ENCODE measurements around the gene HTRA1.

The HTRA1 gene

DNA sequence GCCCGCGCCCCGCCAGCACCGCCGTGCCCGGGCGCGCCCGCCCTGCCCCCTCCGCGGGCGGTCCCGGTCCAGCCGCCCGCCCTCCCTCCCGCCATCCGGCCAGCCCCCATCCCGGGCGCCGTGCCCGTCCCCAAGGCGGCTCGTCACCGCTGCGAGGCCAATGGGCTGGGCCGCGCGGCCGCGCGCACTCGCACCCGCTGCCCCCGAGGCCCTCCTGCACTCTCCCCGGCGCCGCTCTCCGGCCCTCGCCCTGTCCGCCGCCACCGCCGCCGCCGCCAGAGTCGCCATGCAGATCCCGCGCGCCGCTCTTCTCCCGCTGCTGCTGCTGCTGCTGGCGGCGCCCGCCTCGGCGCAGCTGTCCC, at the start of gene HTRA1:
TSS of gene HTRA1 (plus strand) at position 187 of the 362 bp plus-strand sequence. CDS start at position 287, 100 bp downstream.
- DNase-seq = peak; percentile 20

DNA sequence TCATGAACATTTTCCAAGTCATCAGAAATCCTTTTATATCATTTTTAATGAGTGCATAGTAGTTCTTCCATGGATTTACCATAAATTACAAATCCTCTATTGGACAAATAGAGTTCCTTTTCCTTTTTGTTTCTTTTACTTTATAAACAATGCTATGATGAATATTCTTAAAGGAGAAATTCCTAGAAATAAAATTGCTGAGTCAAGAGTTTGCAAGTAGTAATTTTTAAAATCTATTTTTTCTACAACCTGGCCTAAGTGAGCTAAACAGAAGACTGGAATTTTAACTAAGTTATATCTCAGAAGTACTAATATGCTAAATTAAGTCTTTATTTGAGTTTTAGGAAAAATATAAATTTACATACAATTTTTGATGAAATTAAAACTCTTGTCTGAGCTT, 48.0 kb upstream of the HTRA1 start:
- DNase-seq = no peak

- DNase-seq = no peak
Observed at GRCh38 chr10:122417667-122418066, 43.7 kb upstream of the HTRA1 start.

DNA sequence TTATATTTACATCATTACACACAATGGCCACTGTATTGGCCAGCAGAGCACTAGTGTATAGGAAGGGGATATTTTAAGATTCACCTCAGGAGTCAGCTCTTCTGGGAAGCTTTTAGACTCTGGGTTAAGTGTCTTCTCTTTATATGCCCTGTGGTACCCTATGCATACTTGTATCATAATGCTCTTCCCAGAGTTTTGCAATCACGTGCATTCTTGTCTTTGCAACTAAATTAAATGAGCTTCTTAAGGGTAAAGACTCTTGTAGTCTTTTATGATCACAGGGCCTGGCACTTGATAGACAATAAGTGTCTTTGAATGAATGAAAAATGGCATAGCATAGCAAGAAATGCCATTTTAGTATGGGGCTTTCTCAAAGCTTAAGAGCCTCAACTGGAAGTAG, 42.3 kb upstream of the HTRA1 start:
- DNase-seq = no peak

GRCh38 chr10:122419876-122420623, 41.3 kb upstream of the HTRA1 start:
- DNase-seq = no peak

DNA sequence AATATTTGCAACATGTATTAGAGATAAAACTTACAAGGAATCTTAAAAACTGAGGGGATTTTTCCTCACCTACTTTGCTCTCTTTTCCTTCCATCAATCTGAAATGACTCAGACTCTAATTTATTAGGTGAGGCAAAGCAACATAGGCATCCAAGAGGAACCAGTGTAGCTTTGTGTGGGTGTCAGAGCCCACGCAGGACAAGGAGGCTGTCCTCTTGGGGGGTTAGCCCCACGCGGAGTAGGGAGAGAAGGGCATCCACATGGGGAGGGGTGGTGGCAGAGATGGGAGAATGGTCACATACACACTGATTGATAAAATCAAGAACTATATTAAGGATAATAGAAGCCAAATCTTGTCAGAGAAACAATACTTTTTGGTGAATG, 40.7 kb upstream of the HTRA1 start:
- no peak for DNase-seq

DNA sequence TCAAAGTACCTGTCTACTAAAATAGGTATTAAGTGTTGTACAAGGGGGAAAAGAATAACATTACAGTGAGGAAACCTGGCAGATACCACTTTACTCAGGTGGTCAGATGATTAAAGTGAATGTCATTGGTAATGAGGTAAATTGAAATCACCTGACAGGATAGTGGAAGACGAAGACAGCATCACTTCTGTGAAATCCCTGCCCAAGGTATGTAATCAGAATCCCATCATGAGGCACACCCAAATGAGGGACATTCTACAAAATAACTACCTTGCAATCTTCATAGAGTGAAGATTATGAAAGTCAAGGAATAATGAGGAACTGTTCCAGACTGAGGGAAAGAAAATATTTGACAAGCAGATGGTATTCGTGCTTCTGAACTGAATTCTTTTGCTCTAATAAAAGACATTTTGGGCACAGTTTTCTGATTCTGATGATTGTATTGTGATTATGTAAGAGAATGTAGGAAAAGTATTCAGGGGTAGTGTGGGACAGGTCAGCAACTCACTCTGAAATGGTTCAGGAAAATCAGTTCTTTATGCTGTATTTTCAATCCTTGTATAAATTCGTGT, 40.2 kb upstream of the HTRA1 start:
- no peak for DNase-seq

DNA sequence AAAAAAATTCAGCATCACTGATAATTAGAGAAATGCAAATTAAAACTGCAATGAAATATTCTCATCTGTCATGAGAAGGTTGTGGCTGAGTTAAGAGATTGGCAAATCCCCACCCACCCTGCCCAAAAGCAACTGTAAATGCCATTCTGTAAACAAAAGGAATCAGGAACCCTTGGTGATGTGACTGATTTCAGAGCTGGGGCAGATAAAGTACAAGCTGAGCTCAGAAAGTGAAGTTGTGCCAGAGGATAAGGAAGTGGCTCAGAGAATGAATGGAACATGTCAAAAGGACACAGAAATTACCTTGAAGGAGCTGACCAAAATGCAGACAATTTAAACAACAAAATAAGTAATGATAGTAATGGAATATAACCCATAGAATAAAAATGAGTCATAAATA, 39.6 kb upstream of the HTRA1 start:
- DNase-seq = no peak

- DNase-seq = no peak
Observed at GRCh38 chr10:122422266-122422989, 38.9 kb upstream of the HTRA1 start.

DNA sequence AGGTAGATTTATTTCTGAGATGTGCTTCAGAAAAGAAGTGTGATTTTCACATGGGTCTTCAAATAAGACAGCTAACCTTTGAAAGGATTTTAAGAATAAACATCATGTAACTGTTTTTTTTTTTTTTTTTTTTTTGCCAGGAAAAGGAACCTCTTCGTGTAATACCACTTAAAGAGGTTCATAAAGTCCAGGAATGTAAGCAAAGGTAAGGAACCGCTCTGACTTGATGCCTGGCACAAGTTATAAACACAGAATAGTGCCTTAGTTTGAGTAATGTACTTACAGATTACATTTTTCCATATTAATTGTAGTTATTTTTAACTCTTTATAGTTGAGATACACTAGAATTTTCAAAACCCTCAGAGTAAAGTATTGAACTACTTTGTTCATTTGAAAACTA, 37.3 kb upstream of the HTRA1 start:
- DNase-seq = no peak

DNA sequence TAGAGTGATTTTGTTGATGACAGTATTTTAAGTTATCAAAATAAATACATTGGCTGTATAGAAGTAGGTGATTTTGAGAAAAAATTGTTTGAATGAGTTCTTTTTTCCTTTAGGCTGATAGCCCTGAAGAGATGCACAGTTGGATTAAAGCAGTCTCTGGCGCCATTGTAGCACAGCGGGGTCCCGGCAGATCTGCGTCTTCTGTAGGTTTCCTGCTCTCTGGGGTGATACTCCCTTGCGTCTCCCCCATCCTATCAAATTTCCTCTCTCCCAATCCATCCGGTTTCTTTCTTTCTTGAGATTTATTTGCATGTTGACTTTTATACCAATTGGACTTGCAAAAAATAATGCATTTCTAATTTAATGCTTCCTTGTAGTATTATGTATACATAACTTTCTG, 34.5 kb upstream of the HTRA1 start:
- DNase-seq = no peak

DNA sequence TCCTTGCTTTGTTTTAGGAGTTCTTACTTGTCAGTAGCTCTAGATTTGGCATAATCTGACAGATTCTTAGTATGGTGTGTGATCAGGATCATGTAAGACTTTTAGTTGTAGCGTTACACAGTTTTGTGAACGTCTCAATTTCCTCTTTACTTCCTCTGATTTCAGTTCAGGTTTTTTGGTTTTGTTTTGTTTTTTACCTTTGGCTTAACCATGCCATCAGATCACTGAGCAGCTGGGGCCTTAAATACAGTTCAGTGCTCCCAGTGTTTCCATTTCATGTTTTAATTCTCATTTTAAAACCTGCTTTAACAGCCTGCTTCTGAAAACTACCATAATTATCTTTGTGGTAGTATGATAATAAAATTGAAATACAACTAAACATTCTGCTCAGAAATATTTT, 34.1 kb upstream of the HTRA1 start:
- no peak for DNase-seq

DNA sequence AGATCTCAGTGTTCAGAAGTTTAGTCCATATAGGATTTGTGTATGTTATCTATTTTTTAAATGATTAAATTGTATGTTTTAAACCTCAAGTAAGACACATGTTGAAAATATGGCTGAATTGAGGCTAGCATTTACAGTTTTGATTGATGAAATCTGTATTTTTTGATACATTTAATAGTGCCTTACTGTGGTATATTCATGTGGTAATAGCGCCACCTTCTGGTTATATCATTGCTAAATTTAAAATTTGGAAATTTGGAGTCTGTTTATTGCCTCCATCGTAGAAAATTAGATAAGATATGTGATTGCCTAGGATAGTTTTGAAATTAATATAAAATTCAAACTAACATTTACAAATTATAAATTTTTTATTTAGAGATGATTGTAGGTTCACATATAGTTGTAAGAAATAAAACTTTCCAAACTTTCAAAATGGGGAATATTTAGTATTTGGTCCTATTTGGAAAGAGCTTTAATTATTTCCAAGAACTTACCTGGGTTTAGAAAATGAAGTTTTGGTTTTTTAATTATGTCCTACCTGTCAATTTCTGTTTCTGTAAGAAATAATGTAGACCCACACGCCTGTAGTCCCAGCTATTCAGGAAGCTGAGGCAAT, 26.0 kb upstream of the HTRA1 start:
- DNase-seq = no peak

- DNase-seq = no peak
Observed at GRCh38 chr10:122441961-122442360, 19.4 kb upstream of the HTRA1 start.

GRCh38 chr10:122445469-122445868, 15.9 kb upstream of the HTRA1 start:
- DNase-seq = no peak

GRCh38 chr10:122445904-122446303, 15.4 kb upstream of the HTRA1 start:
- DNase-seq = no peak

GRCh38 chr10:122446668-122447423, 14.5 kb upstream of the HTRA1 start:
- DNase-seq = no peak

DNA sequence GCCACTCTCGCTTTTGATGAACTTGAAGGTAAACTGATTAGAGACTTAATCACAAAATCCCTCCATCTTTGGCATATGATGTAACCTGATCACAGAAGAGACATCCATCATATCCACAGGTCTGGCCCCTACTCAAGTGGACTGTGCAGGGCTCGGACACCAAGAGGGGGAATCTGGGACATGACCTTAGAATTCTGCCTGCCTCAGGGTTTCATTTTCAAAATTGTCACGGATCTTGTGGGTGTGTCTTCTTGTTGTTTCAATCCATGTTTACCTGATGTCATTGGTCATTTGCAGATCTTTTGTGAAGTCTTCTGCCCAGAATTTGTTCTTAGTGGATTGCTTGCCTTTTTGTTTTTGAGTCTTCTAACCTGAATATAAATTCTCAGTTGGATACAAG, 12.8 kb upstream of the HTRA1 start:
- DNase-seq = no peak

- no peak for DNase-seq
Observed at GRCh38 chr10:122449153-122449552, 12.2 kb upstream of the HTRA1 start.

- DNase-seq = no peak
Observed at GRCh38 chr10:122450353-122450990, 10.9 kb upstream of the HTRA1 start.

- DNase-seq = no peak
Observed at GRCh38 chr10:122454071-122454470, 7.3 kb upstream of the HTRA1 start.

DNA sequence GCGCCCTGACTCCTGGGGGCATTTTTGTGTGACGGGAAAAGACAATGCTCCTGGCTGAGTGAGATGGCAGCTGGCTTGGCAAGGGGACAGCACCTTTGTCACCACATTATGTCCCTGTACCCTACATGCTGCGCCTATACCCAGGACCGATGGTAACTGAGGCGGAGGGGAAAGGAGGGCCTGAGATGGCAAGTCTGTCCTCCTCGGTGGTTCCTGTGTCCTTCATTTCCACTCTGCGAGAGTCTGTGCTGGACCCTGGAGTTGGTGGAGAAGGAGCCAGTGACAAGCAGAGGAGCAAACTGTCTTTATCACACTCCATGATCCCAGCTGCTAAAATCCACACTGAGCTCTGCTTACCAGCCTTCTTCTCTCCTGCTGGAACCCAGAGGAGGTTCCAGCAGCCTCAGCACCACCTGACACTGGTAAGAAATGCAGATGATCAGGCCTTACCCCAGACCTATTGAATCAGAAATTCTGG, 6.7 kb upstream of the HTRA1 start, which contains the start of gene ARMS2:
TSS of gene ARMS2 (plus strand) at position 51 of the 478 bp plus-strand sequence. CDS start at position 126, 75 bp downstream.
- no peak for DNase-seq

Data from NCI-H526 treated with DMSO at 0.1 percent for 48 hours (cell line).